Activated gamma-delta T cell treated with anti-CD3 and anti-CD28 coated beads, Interleukin-2, amount 50 U/mL, for 16 hours (primary cell): ENCODE measurements around the gene NTM.

Source experiments
- DNase-seq: peaks from one replicate; pipeline ENCODE4 v3.0.0-alpha.2; 2020; ENCODE audit warnings: low read depth

Gene NTM

GRCh38 chr11:132022733-132023478 lies 652.5 kb downstream of the NTM start:
- no peak for DNase-seq

- DNase-seq = no peak
Measured at GRCh38 chr11:132024587-132025295, 654.3 kb downstream of the NTM start.

- no peak for DNase-seq
Measured at GRCh38 chr11:132026746-132027145, 656.3 kb downstream of the NTM start.

- no peak for DNase-seq
Measured at GRCh38 chr11:132028380-132029240, 658.2 kb downstream of the NTM start.

GRCh38 chr11:132030896-132031295 lies 660.5 kb downstream of the NTM start:
- no peak for DNase-seq

GRCh38 chr11:132032555-132032954 lies 662.1 kb downstream of the NTM start:
- DNase-seq = no peak

- no peak for DNase-seq
Measured at GRCh38 chr11:132033051-132033450, 662.6 kb downstream of the NTM start.

- no peak for DNase-seq
Measured at GRCh38 chr11:132035228-132035627, 664.8 kb downstream of the NTM start.

GRCh38 chr11:132035766-132036165 lies 665.4 kb downstream of the NTM start:
- DNase-seq = no peak

- DNase-seq = no peak
Measured at GRCh38 chr11:132036220-132036619, 665.8 kb downstream of the NTM start.

- DNase-seq = no peak
Measured at GRCh38 chr11:132036746-132037466, 666.5 kb downstream of the NTM start.

- no peak for DNase-seq
Measured at GRCh38 chr11:132037467-132037862, 667.0 kb downstream of the NTM start.

GRCh38 chr11:132037956-132038355 lies 667.5 kb downstream of the NTM start:
- no peak for DNase-seq

GRCh38 chr11:132039521-132039920 lies 669.1 kb downstream of the NTM start:
- DNase-seq = no peak

GRCh38 chr11:132042296-132042695 lies 671.9 kb downstream of the NTM start:
- DNase-seq = no peak

- no peak for DNase-seq
Measured at GRCh38 chr11:132043714-132044113, 673.3 kb downstream of the NTM start.

- DNase-seq = no peak
Measured at GRCh38 chr11:132045107-132045506, 674.7 kb downstream of the NTM start.

- DNase-seq = no peak
Measured at GRCh38 chr11:132046288-132046865, 676.0 kb downstream of the NTM start.

GRCh38 chr11:132047167-132047566 lies 676.8 kb downstream of the NTM start:
- no peak for DNase-seq

GRCh38 chr11:132048040-132048439 lies 677.6 kb downstream of the NTM start:
- DNase-seq = no peak

GRCh38 chr11:132049205-132049604 lies 678.8 kb downstream of the NTM start:
- no peak for DNase-seq

GRCh38 chr11:132050049-132050448 lies 679.6 kb downstream of the NTM start:
- DNase-seq = no peak
